ENCODE results near the gene ADAMTSL3.

GRCh38 chr15:83710452-83710851, 56.5 kb downstream of the ADAMTSL3 start:
- TF ChIP-seq CTCF (IDR thresholded peaks at IDR 0.05) = no peak
- no peak for TF ChIP-seq POLR2A (IDR thresholded peaks at IDR 0.05)

All from lower leg skin (tissue), 3 donors.